Ovary (tissue), 3 donors: Measurements from ENCODE around the gene MAP1S.

Experiments
- CTCF ChIP-seq, 3 donors: fragments of 450-650 bp in 2 of 3; fragments of 200-600 bp in 1 of 3; IDR thresholded peaks; one replicate each; pipeline versions ENCODE4 v1.5.1 to v1.8.0; 2016 to 2022; ENCODE audit warnings: antibody characterized with exemption in 3 of 3, mild to moderate bottlenecking in 1 of 3
- POLR2A ChIP-seq: fragments of 450-650 bp; IDR thresholded peaks from one replicate; pipeline ENCODE4 v1.6.1; 2017; ENCODE audit warnings: antibody characterized with exemption, mild to moderate bottlenecking, moderate library complexity
- donor health status: DM: no; HTN: no; CAD: no.

DNA sequence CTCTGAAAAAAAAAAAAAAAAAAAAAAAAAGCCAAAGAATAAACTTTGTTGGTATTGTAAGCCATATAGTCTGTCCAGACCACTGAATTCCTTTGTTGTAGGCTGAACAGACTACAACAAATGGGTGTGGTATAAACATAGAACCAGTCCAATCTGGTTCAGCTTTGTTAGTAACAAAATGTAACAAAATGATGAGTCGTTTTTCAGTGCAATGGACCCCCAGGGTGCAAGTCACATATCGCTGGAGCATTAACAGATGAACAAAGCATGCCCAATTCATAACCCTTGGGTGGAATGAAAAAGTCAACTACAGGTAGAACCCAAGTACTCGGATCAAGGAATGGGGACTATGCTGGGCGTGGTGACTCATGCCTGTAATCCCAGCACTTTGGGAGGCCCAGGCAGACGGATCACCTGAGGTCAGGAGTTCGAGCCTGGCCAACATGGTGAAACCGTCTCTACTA, 18.4 kb downstream of the MAP1S start:
- TF ChIP-seq CTCF (IDR thresholded peaks at IDR 0.05) (no peak), POLR2A (no peak)
